Stimulated activated naive B cell treated with anti-CD40 and anti-IgM and Interleukin-4, amounts not matched to agents 10 μg/mL and 1 μg/mL and 100 μg/mL, for 72 hours (primary cell): ENCODE results near the gene HACD2.

Experiments used
- ATAC-seq, 2 donors: fragments of 150-1000 bp; cut with Tn5 transposase; replicated peaks; 2 replicates each; pipeline ENCODE4 v1.10.0; 2021; ENCODE audit warnings: moderate library complexity in 1 of 2
- DNase-seq: peaks from one replicate; pipeline ENCODE4 v3.0.0; 2021
- H3K27ac Mint-ChIP-seq: one replicate; pipeline ENCODE4 v1.8.0; 2022; ENCODE audit warnings: mild to moderate bottlenecking, mixed read lengths
- H3K27me3 Mint-ChIP-seq, 2 donors: one replicate each; pipeline ENCODE4 v1.8.0; 2022; ENCODE audit warnings: mixed read lengths in 2 of 2
- H3K36me3 Mint-ChIP-seq, 2 donors: one replicate each; pipeline ENCODE4 v1.8.0; 2022; ENCODE audit warnings: mixed read lengths in 2 of 2, mild to moderate bottlenecking in 1 of 2
- H3K4me1 Mint-ChIP-seq, 2 donors: one replicate each; pipeline ENCODE4 v1.8.0; 2022; ENCODE audit warnings: mixed read lengths in 2 of 2, mild to moderate bottlenecking in 1 of 2
- H3K4me3 Mint-ChIP-seq, 2 donors: one replicate each; pipeline ENCODE4 v1.8.0; 2022; ENCODE audit warnings: mild to moderate bottlenecking in 2 of 2, mixed read lengths in 2 of 2, moderate library complexity in 1 of 2
- H3K9me3 Mint-ChIP-seq, 2 donors: one replicate each; pipeline ENCODE4 v1.8.0; 2022; ENCODE audit warnings: mixed read lengths in 2 of 2, mild to moderate bottlenecking in 1 of 2

HACD2 gene, protein sequence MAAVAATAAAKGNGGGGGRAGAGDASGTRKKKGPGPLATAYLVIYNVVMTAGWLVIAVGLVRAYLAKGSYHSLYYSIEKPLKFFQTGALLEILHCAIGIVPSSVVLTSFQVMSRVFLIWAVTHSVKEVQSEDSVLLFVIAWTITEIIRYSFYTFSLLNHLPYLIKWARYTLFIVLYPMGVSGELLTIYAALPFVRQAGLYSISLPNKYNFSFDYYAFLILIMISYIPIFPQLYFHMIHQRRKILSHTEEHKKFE

GRCh38 chr3:123584988-123585937, at the start of gene HACD2:
TSS of gene HACD2 (minus strand) at chr3:123585053. CDS start at chr3:123585027, 26 bp downstream.
- Mint-ChIP-seq H3K4me3 (no peak within 1 kb of the TSS), H3K36me3 (peaks cover 22 to 37% of the 10 kb centered on the region in 2 donors), H3K27ac (peak within 1 kb of the TSS; percentile 20), H3K4me1 (peaks cover 5 to 20% of the 10 kb centered on the region in 2 donors), H3K9me3 (peaks cover 6% of the 10 kb centered on the region in 2 donors), H3K27me3 (no peaks in the 10 kb centered on the region)
- peak; percentile 96 for DNase-seq
- peak; percentile 93 to 95 for ATAC-seq

DNA sequence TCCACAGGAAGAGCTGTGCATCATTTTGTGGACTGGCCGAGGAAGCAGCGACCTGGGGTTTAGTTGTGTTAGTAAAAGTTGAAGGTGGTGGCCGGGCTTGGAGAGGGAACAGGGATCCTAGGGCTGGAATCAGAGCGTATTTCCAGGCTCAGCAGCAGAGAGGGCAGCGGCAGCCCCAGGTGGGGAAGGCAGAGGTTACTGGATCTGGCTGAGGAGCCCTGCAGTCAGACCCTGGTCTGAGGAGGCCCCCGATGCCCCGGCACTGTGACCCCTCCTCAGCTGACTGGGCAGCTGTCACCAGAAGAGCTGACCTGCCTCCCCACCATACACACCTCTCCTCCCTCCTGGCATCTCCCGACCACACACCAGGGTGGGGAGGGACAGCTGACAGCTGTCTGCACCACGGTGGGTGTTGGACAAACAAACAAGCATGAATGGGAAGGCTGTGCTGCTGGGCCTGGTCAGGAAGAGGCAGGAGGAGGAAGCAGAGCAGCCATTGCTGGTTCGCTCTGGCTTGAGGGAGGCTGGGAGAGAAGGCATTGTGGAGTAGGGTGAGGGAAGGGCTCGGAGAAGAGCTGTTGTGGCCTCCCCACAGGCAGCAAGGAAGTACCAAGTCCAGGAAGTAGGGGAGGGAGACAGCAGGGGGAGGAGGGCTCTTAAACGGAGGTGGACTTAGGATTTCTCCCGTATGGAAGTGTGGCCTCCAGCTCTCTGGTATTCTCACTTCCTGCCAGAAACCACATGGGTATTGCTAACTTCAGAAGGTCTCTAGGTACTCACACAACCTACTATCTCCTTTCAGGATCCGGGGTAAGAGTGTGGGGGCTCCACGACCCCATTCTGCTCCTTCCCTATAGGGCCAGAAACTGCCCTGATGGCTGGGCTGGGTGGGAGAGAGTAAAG, 49.5 kb upstream of the HACD2 start:
- DNase-seq (no peak), ATAC-seq (no peak)
- Mint-ChIP-seq H3K4me3 (no peak overlapping the region), H3K27me3 (no peaks in the 10 kb centered on the region), H3K27ac (no peak overlapping the region), H3K36me3 (peaks cover 16 to 31% of the 10 kb centered on the region in 2 donors), H3K9me3 (no peaks in the 10 kb centered on the region), H3K4me1 (peaks cover 3 to 6% of the 10 kb centered on the region in 2 donors)

GRCh38 chr3:123633530-123633929, 48.7 kb upstream of the HACD2 start:
- Mint-ChIP-seq H3K4me1 (peaks cover 3 to 6% of the 10 kb centered on the region in 2 donors), H3K27me3 (no peaks in the 10 kb centered on the region), H3K4me3 (no peak overlapping the region), H3K27ac (no peak overlapping the region), H3K9me3 (no peaks in the 10 kb centered on the region), H3K36me3 (peaks cover 19 to 34% of the 10 kb centered on the region in 2 donors)
- no peak for ATAC-seq
- no peak for DNase-seq

GRCh38 chr3:123632161-123632655, 47.4 kb upstream of the HACD2 start:
- H3K4me3 Mint-ChIP-seq = no peak overlapping the region
- peak overlapping the region; percentile 51 for H3K27ac Mint-ChIP-seq
- ATAC-seq = no peak
- no peak for DNase-seq
- H3K27me3 Mint-ChIP-seq = no peaks in the 10 kb centered on the region
- peaks cover 3 to 6% of the 10 kb centered on the region in 2 donors for H3K4me1 Mint-ChIP-seq
- peaks cover 19 to 34% of the 10 kb centered on the region in 2 donors for H3K36me3 Mint-ChIP-seq
- H3K9me3 Mint-ChIP-seq = no peaks in the 10 kb centered on the region

GRCh38 chr3:123629747-123630047, 44.8 kb upstream of the HACD2 start:
- no peak for ATAC-seq
- no peak for DNase-seq
- Mint-ChIP-seq H3K27ac (no peak overlapping the region), H3K9me3 (no peaks in the 10 kb centered on the region), H3K36me3 (peaks cover 19 to 39% of the 10 kb centered on the region in 2 donors), H3K4me1 (peaks cover 3 to 6% of the 10 kb centered on the region in 2 donors), H3K4me3 (no peak overlapping the region), H3K27me3 (no peaks in the 10 kb centered on the region)

- ATAC-seq (no peak), DNase-seq (no peak)
- Mint-ChIP-seq H3K27me3 (no peaks in the 10 kb centered on the region), H3K4me1 (peaks cover 2 to 6% of the 10 kb centered on the region in 2 donors), H3K27ac (no peak overlapping the region), H3K4me3 (peak overlapping the region in 1 of 2 donors; percentile 19), H3K36me3 (peaks cover 15 to 34% of the 10 kb centered on the region in 2 donors), H3K9me3 (no peaks in the 10 kb centered on the region)
Measured at GRCh38 chr3:123628996-123629746, 44.3 kb upstream of the HACD2 start.

GRCh38 chr3:123627673-123628670, 43.1 kb upstream of the HACD2 start:
- ATAC-seq (no peak), DNase-seq (no peak)
- H3K27me3 Mint-ChIP-seq = no peaks in the 10 kb centered on the region
- H3K4me1 Mint-ChIP-seq = peaks cover 2 to 6% of the 10 kb centered on the region in 2 donors
- H3K27ac Mint-ChIP-seq = peak overlapping the region; percentile 10
- H3K9me3 Mint-ChIP-seq = no peaks in the 10 kb centered on the region
- peaks cover 7 to 27% of the 10 kb centered on the region in 2 donors for H3K36me3 Mint-ChIP-seq
- H3K4me3 Mint-ChIP-seq = no peak overlapping the region

GRCh38 chr3:123626881-123627280, 42.0 kb upstream of the HACD2 start:
- no peak for ATAC-seq
- Mint-ChIP-seq H3K4me1 (no peaks in the 10 kb centered on the region), H3K36me3 (peaks cover 7 to 20% of the 10 kb centered on the region in 2 donors), H3K4me3 (no peak overlapping the region), H3K9me3 (no peaks in the 10 kb centered on the region), H3K27ac (no peak overlapping the region), H3K27me3 (no peaks in the 10 kb centered on the region)
- no peak for DNase-seq

- Mint-ChIP-seq H3K9me3 (no peaks in the 10 kb centered on the region), H3K4me1 (peaks cover under 1 to 1% of the 10 kb centered on the region in 2 donors), H3K4me3 (no peak overlapping the region), H3K27me3 (no peaks in the 10 kb centered on the region), H3K36me3 (peaks cover 2 to 7% of the 10 kb centered on the region in 2 donors), H3K27ac (no peak overlapping the region)
- no peak for DNase-seq
- no peak for ATAC-seq
Measured at GRCh38 chr3:123624302-123624701, 39.4 kb upstream of the HACD2 start.

DNA sequence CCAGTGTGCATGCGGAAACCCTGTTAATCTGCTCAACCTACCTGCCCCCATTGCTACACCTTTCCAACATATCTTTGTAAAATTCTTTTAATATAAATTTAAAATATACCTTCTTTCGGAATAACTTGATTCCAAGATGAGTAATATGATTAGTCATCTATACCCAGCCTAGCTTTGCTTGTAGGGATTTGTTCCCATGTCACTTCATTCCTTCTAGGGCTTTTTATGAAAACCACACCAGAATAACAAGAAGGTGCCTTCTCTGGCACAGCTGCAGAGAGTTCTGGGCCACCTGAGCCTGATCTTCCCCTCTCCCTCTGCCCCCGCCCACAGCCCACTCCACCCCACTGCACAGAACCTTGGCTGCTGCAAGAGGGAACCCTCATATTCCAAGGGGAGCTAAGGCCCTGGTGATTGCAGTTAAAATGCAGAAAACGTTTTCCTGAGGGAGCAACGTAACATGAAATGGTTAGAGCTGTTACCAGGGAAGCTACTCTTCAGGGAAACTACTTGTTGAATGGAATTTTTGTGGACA, 38.6 kb upstream of the HACD2 start:
- Mint-ChIP-seq H3K4me1 (peaks cover 10% of the 10 kb centered on the region in 2 donors), H3K27me3 (no peaks in the 10 kb centered on the region), H3K4me3 (no peak overlapping the region), H3K36me3 (peaks cover 0 to 5% of the 10 kb centered on the region in 2 donors), H3K9me3 (no peaks in the 10 kb centered on the region), H3K27ac (no peak overlapping the region)
- ATAC-seq (no peak), DNase-seq (no peak)

DNA sequence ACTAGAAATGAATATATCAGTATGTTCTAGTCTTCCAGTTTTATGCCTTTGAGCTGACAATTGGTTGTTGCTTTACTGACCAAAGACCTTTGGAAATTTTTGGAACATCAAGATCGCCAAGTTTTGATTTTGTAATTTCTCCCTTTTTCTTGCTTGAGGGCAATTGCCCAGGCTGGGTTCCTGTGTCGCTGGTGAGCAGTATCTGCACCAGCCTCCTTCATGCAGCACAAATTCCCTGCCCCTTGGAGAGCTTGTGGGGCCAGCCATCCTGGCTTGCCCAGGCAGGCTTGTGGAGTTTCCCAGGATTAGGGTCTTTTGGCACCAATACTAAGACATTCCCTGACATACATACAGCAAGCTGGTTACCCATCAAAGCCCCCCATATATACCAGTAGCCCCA, 37.9 kb upstream of the HACD2 start:
- Mint-ChIP-seq H3K4me3 (no peak overlapping the region), H3K36me3 (peaks cover 0 to 7% of the 10 kb centered on the region in 2 donors), H3K27ac (no peak overlapping the region), H3K27me3 (no peaks in the 10 kb centered on the region), H3K4me1 (peaks cover 16 to 17% of the 10 kb centered on the region in 2 donors), H3K9me3 (no peaks in the 10 kb centered on the region)
- no peak for DNase-seq
- ATAC-seq = no peak

DNA sequence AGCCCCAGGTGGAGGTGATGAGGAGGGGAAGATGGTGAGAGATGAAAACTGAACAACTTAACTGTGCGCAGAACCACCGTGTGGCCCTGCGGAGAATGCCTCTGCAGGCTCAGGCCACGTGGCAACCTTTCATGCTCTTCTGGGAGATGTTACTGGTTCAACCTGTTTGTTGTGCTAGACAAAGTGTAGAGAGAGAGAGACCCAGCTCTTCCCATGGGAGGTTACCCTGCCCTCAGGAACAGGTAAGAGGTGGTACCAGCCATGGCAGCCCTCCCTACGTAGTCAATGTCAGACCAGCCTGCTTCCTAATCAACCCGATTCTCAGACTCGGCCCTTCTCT, 37.0 kb upstream of the HACD2 start:
- Mint-ChIP-seq H3K9me3 (no peaks in the 10 kb centered on the region), H3K27me3 (no peaks in the 10 kb centered on the region), H3K4me3 (no peak overlapping the region), H3K4me1 (peaks cover 18 to 19% of the 10 kb centered on the region in 2 donors), H3K36me3 (peaks cover 0 to 7% of the 10 kb centered on the region in 2 donors), H3K27ac (no peak overlapping the region)
- no peak for DNase-seq
- no peak for ATAC-seq
